Kasumi-1 (cell line): Measurements from ENCODE around the gene KRT35.

ENCODE experiments used
- DNase-seq, 2 experiments: peaks; one replicate each; lab custom pipeline; 2025; lab: John Stamatoyannopoulos, UW

The KRT35 gene

DNA sequence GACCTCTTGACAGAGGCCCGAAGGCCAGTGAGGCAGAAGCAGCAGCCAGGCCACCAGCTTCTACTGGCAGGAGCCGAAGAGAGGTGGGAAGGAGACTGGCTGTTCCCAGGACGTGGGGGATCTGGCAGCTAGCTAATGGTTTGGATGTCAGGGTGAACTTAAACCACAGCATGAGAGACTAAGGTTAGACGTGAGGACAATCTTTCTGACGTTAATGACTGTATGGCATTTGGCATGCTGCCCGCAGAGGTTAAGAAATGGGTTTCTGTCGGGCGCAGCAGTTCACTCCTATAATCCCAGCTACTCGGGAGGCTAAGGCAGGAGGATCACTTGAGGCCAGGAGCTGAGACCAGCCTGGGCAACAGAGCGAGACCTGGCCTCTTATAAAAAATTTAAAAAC, 30.8 kb upstream of the KRT35 start:
- no peak for DNase-seq

DNA sequence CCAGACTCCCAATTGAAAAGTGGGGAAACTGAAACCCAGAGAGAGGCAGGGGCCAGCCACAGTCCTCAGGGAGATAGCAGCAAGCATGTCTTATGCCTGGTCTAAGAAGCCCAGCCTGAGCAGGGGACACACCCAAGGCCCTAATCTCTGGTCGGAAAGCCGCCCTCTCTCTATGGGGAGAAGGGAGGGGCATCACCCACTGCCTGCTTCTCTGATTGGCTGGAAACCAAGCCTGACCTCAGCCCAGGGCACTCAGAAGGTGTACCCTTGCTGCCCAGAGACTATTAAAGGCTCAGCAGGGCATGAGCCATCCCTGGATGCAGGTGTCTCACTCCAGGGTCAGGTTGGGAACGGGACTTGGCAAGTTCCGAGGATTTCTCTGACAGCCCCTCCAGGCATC, 30.2 kb upstream of the KRT35 start:
- no peak for DNase-seq

DNA sequence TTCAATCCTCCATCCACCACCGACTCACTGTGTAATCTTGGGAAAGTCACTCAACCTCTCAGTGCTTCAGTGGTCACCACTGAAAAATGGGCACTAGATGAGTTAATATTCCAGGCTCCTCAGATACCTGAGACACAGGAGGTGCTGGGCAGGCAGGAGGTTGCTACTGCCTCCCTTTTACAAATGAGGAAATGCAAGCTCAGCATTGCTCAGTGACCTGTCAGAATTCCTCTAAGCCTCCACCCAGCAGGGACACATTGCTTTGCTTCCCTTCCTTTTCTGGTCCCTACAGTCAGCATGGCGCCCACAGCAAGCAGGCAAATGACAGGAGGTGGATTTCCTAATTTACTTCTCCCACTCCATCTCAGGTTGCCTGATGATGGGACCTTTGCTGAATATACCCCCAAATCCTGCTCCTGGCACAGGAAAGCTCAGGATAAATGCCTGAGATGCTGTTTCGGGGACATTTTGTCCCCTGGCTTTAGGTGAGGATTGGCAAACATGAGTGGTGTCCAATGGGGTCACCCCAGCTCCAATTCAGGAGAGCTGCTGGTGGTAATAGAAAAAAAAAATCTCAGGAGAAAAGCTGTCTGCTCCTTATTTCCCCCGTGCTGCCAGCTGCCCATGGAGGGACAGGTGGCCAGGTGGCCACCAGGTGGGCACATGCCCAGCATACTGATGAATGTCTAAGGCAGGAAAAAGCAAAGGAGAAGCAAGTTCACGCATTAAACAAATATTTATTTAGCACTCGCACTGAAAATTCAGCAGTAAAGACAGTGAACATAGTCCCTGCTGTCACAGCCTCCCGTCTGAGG, 29.5 kb upstream of the KRT35 start:
- no peak for DNase-seq

DNA sequence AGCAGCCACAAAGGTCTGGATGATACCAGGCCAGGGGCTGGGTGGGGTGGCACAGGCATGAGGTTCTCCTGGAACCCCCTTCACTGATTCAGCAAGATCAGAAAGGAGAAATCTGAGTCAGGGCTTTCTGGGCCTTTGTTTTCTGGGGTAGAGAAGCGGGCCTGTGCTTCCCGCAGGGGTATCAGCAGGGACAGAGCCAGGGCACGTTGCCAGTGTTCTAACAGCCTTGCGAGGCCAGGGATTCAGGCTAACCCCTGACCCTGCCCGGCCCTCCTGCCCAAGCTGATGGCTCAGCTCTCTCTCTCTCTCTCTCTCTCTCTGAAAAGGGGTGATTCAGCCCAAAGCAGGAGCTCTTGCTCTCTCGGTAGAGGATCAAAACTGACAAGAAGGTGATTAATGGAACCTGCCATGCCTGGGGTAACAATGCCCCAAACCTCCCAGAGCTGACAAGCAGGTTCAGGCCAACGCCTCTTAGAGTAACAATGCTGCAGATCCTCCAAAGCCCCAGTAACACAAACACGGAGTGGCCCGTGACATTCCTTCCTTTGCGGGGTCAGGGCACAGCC, 26.4 kb upstream of the KRT35 start:
- DNase-seq, result no peak

DNA sequence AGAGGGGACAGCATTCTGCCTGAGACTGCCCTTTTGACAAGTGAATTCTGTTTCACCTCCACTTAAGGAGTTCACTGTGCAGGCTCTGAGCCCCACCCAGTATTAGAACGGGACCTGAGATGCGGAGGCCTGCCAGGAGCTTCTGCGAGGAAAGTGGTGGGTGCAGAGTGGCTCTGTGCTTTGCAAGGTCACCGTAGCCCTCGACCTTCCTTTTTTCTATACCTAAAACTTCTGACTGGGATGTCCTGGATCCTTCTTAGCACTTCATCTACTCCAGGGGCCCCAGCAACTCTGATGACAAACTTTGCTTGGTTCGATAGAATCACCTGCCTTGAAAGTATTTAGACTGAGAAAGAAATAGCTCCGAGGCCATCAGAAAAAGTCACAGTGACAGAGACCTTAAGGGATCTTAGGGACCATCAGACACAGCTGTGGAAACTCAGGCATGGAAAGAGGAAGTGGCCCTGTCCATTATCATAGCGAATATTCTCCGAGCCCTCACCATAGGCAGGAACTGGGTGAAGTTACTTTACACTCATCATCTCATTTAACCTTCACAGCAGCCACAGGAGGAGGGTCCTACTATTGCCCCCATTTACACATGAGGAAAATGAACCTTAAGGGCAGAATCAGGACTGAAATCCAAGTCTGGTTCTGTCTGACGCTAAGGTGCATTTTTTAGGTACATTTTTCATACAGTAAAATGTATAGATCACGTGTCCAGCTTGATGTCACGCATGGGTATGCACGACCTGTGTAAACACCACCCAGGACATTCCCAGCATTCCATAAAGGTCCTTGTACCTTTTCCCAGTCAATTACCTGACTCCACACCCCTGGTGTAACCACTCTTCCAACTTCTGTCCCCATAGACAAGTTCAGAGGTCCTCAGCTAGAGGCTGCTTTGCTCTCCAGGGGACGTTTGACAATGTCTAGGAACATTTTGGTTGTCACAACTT, 25.1 kb upstream of the KRT35 start:
- no peak for DNase-seq

DNA sequence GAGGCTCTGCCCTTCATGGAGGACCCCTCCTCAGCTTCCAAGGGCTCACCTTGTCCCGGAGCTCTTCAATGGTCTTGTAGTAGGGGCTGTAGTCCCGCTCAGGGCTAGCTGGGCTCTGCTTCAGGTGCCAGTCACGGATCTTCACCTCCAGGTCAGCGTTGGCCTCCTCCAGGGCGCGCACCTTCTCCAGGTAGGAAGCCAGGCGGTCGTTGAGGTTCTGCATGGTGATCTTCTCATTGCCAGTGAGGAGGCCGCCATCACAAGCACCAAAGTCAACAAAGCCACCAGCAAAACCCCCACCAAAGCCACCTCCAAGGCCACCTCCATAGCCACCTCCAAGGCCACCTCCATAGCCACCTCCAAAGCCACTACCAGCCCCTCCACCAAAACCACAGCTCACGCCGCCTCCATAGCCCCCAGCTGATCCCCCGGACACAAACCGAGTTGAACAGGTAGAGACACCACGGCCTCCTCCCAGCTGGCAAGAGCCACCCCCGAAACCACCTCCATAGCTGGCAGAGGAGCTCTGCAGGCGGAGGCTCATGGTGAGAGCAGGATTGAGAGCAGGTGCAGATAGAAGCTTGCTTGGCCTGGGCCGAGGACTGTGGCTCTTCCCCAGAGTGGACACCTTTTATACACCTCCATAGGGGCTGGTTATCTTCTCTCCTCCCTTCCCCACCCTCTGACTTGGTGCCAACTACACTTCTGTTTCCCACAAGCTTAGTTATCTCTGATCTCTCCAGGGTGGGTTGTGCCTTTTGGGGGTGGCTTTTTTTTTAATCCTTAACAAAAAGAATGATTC, 24.3 kb upstream of the KRT35 start, which contains the start of gene KRT13:
Gene KRT13, minus strand, starts transcription at position 606 of the 802 bp plus-strand sequence. Its CDS starts 62 bp downstream, at position 544.
- no peak for DNase-seq

DNA sequence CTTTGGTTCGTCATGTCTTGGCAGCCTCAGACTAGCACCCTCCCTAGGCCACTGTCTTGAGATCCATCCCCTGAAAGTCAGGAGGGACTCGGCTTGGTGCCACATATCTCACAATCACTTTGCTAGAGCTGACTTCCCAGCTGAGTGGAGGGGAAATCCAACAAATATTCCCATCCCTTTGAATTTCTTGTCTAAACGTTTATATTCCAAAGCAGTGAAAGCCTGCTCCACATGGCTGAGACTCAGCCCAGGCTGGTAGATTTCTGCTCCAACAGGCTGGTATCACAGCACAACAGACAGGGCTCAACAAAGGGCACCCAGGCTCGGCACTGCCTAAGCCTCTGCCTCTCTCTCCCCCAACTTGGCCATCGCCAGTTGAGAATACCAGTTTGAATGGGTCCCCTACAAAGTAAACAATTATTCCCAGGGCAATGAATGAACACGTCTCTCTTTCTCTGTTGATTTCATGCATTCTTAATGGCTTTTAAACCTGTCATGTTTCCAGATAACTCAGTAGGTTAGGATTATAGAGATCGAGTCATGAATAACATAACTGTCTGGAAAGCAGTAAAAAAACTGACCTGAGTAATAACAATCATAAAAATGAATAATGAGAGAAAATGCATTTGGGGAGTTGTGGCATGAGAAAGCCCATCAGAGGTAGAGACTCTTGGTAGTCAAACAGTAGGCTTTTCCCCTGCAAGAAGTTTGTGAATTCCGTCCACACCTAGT, 23.5 kb upstream of the KRT35 start:
- DNase-seq, result no peak

DNA sequence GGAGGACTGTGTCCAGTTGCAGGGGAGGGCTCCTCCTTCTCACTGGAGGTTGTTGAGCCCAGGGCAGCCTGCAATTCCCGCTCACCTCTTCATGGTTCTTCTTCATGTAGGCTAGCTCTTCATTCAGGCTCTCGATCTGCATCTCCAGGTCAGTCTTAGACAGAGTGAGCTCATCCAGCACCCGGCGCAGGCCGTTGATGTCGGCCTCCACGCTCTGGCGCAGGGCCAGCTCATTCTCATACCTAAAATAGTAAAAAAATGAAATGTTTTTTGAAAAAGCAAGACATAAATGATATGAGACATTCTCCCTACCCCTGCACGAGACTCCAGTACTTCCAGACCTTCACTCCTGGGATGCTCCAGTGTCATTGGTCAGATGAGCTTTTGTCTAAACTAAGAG, 22.3 kb upstream of the KRT35 start:
- DNase-seq, result no peak

DNA sequence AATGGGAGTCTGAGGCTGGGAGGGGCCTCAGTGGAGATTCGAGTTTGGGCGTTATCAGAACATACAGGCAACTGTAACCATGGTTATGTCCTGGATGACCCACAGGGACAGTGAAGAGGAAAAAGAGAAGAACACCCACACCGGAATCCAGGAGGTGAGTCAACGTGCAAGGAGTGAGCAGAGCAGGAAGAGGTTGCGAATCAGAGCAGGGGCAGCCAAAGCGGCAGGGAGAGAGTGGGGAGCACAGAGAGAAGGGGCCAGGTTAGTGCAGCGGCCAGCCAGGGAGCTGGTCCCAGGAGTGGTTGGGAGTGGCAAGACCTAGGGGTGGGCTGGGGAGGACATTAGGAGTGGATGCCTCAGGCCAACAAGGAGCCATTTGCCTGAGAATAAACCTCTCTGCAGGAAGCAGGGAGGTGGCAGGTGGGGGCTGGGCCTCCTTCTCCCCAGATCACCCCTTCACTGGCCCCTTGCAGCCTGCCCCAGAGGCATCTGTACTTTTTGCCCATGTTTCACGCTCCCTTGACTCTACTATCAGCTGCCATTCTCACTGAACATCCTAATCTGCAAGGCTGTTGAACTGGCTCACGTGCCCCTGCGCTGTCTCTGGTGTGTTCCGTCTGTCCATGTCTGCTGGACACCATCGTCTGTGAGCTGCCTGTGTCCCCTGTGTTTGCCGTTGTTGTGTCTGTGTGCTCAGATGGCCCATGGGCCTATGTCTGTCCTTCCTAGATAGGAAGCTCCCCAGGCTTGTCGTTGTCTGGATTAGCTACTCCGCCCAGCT, 19.4 kb upstream of the KRT35 start:
- DNase-seq, result no peak

DNA sequence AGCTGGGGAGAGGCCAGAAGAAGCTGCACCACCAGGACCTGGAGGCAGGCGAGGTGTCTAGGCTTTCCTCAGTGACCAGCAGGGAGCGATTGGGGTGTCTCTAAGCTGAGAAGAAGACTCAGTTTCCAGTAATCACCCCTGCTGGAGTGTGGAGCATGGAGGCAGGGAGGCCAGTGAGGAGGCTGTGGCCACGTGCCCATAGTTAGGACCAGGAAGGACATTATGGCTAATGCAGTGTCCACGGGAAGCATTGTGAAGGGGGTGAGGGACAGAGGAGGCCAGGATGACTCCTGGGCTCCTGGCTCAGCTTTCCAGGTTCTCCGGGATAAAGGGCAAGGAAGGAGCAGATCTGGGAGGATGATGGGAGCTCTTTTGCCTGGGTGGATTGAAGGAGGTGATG, 18.8 kb upstream of the KRT35 start:
- no peak for DNase-seq

DNA sequence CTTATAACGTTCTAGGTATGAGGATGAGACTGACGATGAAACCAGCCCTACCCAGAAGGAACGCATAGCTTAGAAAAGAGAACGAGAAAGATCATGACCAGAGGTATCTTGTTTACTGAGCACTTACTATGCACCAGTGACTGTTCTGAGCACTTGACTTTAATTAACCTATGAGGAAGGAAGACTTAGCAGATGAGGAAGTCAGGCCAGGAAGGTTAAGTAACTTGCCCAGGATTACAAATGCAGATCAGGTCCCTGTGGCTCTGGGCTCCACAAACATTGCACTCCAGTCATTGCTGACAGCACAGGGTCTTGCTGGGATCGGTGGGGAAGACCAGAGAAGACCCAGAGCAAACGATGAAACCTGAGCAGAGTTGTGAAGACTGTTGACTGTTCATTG, 17.3 kb upstream of the KRT35 start:
- DNase-seq, result peak in 1 of 2 experiments; percentile 3

DNA sequence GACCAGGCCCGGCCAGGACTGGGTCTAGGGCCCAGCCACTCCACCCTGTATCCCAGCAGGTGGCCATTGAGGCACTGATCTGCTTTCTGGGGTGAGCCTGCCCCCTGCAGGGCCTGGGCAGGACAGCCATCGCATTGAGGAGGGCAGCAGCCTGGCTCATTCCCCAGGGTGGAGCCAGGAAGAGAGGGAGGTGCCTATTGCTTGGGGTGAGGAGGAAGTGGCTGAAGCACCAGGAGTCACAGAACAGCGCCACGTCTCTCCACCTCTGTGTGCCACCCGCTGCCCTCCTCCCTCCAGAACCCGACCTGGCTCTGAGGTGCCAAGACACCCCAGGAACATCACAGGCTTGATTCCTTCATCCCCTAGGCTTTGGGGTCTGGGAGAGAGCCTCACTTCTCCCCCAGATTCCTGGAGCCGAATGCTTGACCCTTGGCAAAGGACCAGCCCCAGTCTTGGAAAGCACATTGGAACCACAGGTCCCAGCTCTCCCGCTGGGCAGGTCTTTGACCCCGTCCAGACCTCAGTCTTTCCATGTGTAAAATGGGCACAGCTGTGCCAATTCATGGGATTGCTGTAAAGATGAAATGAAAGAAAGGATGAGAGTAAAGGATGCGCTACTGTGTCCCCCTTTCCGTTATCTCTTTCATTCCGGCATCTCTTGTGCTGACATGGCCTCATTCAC, 16.0 kb upstream of the KRT35 start:
- DNase-seq, result peak; percentile 35 to 48

DNA sequence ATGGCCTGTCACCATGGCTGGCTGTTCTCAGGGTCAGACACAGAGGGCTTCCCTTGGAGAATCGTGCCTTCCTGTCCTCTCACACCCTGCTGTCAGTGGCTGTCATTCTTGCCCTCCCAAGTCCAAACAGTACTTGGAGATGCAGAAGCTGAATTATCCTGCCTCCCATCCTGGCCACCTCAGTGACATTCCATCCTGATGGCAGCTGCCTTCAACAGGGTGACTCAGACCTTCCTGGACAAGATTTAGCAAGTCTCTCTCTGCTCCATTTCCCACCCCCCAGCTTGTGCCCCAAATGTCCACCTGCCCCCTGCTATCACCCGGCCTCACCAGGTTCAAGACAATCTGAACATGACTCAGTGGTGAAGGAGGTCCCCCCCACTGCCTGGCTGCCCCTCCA, 13.6 kb upstream of the KRT35 start:
- no peak for DNase-seq

DNA sequence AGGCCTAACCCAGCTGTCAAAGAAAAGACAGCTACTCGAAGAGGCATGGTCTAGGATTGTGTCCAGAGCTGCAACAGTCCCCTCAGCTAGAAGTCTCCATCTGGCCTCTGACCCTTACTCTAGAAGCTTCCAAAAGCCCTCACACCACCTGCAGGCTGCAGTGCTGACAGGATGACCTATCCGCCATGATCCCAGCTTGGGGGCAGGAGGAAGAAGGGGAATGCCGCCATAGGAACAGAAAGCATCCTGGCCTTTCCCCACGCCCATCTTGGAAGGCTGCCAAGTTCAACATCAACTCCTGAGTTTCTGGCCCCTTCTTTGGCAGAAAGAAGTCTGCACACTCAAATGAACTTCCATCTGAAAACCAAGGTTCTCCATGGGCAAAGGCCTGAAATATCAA, 11.8 kb upstream of the KRT35 start:
- DNase-seq, result peak; percentile 41 to 89

DNA sequence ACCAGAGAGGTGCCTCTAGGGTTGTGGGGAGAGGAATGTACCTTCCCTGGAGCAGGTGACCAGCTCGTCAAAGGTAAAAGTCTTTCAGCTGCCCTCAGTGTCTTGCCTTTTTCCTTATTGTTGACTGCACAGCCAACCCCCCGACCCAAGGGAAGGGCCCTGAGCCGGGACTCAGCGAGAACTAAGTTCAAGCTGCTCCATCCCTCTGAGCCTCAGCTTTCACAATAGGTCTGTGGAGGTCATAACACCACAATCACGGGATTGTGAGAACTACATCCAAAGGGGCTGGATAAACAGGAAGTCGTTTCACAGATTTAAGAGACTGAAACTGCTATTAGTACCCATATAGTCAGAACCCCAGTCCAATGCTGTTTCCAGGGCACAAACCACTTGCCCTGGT, 11.4 kb upstream of the KRT35 start:
- no peak for DNase-seq

DNA sequence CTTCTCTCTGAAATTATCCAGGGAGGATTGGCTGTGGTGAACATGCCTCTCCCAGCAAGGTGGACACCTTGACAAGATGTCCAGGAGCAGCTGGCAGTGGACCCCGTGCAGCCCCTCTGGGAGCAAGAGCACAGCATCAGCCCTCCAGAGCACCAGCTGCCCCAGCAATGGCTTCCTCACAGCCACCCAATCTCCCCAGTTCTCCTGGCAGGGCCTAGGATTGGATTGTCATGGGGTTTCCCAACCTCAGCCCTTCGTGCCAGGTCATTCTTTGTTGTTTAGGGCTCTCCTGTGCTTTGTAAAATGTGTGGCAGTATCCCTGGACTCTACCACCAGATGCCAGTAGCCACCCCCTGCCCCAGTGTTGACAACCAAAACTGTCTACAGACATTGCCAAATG, 10.5 kb upstream of the KRT35 start:
- no peak for DNase-seq

DNA sequence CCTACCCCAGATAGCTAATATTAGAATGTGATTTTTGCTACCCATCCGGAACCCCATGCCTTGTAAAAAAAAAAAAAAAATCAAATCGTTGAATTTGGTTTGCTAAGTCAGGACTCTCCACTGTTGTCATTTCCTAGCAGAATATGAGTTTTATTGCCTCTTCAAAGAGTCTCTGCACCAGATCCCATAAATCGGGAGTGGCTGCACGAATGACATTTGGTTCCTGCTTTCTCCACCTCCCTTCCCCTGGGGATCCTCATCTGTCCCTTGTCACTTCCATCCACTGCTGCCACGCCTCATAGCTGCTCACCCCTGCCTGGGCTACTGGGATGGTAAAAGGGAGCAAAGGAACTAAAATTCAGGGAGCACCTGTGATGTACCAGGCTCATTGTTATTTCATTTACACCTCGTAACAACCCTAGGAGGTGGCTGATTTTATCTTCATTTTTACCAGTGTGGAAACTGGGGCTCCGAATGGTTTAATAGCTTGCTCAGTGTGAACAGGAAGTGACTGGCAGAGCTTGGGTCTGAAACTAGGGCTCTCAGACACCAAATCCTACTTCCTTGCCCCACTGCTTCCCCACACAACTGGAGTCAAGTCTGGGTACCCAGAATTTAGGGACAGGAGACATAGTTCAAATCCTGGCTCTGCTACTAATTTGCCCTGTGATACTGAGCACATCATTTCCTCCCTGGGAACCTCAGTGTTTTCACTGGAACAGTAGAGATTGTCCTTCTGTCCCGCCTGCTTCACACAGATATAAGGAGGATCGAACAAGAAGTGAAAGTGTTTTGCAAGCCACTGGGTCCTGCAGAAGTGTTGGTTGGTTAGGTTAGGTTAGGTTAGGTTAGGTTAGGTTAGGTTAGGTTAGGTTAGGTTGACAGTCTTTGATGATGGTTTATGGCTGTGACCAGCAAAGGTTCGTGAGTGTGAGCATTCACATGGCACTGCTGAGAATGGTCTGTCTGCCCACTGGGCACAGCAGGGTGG, 9.3 kb upstream of the KRT35 start:
- no peak for DNase-seq

DNA sequence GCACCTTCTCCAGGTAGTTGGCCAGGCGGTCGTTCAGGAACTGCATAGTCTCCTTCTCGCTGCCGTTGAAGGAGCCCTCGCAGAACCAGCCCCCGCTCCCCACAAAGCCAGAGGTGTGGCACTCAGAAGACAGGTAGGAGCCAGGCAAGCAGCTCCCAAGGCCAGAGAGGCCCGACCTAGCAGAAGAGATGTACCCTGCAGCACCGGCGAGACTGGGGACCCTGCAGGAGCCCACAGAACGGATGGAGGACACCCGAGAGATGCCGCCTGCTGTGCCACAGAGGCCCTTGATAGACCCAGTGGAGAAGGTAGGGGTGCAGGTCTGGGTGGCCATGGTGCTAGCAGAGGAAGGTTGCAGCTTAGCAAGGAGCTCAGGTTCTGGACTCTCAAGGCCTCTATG, 8.6 kb upstream of the KRT35 start, which contains the start of gene KRT36:
Gene KRT36, minus strand, starts transcription at position 380 of the 400 bp plus-strand sequence. Its CDS starts 46 bp downstream, at position 334.
- DNase-seq, result no peak
